ENCODE results near the gene ATP1B2.
"Not testable (repeated sequence)": the region's sequence is repeated elsewhere in the genome, so short reads cannot be mapped to it uniquely, and the experiment has no call there.

The ATP1B2 gene

DNA sequence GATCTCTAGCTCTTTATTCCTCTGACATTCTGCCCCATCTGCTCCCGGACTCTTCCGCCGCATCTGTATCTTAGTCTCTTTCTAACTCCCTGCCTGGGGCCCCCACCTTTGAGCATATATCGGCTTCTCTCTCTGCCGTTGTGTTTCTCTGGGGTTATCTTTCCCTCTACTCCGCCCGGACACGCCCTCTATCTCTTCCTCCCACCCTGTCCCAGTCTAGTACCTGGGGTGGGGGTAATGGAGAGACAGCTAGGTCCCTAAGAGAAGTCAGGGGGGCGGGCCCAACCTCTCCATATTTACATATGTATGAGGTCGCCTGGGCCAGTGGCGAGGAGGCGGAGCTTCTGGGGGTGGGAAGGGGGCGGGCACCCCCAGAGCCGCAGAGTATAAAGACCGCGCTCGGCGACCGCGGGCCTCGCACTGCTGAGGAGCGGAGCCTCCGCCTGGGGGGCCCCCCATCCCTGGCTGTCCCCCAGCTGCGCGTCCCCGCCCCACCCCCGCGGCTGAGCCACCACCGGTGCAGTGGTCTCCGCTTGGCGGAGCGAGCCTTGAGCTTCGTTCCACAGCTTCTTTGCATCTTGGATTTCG, at the start of gene ATP1B2:
Gene ATP1B2 (plus strand): TSS at position 418 of the 588 bp plus-strand sequence. CDS start 593 bp downstream, outside the sequence.
- peak; percentile 37 to 46 for DNase-seq (ENCODE audit: low read depth in 1 of 2, low spot score in 1 of 2)

GRCh38 chr17:7606280-7606679, 44.4 kb upstream of the ATP1B2 start:
- DNase-seq (ENCODE audit: low read depth in 1 of 2, low spot score in 1 of 2): no peak

GRCh38 chr17:7610641-7611040, 40.1 kb upstream of the ATP1B2 start:
- no peak for DNase-seq (ENCODE audit: low read depth in 1 of 2, low spot score in 1 of 2)

DNA sequence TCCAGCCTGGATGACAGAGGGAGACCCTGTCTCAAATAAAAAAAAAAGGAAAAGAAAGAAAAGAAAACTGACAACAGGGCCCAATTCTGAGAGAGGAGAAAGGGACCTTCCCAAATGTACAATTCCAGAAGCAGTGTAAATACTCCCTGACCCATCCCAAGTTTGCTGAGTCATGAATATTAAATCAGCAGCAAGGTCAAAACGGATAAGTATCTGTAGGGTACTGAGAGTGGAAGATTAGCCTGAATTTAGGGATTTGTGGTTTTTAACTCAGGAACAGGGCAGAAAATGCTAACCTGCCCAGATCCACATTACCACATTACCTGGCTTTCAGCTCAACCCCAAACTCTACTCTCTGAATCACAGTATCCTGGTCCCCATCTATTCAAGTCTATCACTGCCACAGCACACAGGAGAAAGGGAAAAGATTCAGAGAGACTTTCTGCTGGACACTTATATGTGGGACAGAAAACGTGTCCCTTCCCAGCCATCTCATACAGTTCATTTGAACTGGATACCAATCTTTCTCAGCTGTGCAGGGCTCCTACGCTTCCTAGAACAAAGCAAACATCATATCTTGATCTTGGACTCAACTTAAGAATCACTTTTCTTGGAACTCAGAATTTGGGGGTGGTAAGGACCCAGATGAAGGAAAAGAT, 39.0 kb upstream of the ATP1B2 start:
- no peak for DNase-seq (ENCODE audit: low read depth in 1 of 2, low spot score in 1 of 2)

GRCh38 chr17:7612294-7612640, 38.5 kb upstream of the ATP1B2 start:
- DNase-seq (ENCODE audit: low read depth in 1 of 2, low spot score in 1 of 2): no peak

DNA sequence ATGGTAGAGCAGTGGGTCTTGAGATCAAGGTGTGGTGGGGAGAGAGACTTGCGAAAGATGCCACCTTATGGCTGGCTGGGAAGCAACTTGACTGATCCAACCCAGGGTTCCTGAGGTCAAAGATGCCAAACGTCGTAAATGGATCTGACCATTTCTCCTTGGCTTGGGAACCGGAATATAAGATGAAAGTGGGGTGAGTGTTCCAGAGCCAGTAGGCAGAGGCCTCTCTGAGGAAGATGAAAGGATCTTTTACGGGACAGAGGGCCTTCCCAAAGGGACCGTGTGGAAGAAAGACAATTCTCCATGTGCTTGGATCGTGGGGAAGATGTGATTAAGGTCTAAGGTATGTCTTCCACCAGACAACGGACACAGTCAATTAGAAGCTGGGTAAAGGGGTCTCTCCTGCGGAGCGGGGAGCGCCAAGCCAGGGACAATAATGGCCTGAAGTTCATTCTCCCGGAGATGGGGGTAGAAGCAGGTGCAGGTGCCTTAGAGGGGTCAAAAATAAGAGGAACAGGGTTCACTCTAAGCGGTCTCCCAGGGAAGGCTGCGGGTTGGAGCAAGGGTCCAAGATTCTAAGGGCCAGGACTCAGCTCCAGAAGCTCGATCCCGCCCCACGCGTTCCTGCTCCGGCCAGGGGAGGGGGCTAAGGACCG, 36.8 kb upstream of the ATP1B2 start:
- DNase-seq (ENCODE audit: low read depth in 1 of 2, low spot score in 1 of 2): no peak

- peak; percentile 96 to 98 for DNase-seq (ENCODE audit: low read depth in 1 of 2, low spot score in 1 of 2)
Measured at GRCh38 chr17:7614425-7615264, 36.1 kb upstream of the ATP1B2 start, which contains the start of gene FXR2. FXR2 (minus strand) TSS chr17:7614897; CDS start chr17:7614532, 365 bp downstream.

DNA sequence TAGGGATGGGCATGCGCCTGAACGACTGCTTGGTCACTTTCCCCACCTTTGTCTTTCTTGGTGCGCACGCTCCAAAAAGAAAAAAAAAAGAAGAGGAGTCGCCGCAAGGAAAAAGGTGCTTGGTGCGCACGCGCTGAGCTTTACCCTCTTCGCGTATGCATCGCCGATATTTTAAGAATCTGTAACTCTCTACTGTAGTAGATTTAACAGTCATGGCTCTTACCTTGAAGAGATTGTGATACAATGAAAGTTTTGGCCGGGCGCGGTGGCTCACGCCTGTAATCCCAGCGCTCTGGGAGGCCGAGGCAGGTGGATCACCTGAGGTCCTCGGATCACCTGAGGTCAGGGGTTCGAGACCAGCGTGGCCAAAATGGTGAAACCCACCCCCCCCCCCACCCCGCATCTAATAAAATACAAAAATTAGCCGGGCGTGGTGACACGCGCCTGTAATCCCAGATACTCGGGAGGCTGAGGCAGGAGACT, 35.4 kb upstream of the ATP1B2 start:
- no peak for DNase-seq (ENCODE audit: low read depth in 1 of 2, low spot score in 1 of 2)

DNA sequence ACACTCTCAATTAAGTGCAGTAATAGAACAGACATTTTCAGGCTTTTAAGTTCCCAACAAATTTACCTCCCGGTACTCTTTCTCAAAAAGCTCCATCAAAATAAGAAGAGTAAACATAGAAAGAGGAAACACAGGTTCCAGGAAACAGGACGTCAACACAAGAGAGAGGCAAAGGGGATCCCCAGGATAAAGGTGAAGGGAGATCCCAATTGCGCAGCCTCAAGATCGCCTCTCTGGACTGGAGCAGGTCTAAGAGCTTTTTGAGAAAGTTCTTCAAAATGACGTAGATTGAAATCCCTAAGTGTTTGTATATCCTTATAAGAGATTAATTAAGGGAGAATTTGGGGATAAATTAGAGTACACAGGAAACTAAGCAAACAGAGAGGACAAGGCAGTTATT, 32.1 kb upstream of the ATP1B2 start:
- DNase-seq (ENCODE audit: low read depth in 1 of 2, low spot score in 1 of 2): no peak

DNA sequence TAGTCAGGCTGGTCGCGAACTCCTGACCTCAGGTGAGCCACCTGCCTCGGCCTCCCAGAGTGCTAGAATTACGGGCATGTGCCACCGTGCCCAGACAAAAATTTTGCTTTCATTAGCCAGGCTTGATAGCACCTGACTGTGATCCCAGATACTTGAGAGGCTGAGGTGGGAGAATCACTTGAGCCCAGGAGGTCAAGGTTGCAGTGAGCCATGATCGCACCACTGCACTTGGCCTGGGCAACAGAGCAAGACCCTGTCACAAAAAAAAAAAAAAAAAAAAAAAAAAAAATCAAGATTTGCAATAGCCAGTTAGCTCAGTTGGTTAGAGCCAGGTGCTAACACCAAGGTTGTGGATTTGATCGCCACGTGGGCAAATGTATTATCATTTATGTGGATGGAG, 29.9 kb upstream of the ATP1B2 start:
- no peak for DNase-seq (ENCODE audit: low read depth in 1 of 2, low spot score in 1 of 2)

DNA sequence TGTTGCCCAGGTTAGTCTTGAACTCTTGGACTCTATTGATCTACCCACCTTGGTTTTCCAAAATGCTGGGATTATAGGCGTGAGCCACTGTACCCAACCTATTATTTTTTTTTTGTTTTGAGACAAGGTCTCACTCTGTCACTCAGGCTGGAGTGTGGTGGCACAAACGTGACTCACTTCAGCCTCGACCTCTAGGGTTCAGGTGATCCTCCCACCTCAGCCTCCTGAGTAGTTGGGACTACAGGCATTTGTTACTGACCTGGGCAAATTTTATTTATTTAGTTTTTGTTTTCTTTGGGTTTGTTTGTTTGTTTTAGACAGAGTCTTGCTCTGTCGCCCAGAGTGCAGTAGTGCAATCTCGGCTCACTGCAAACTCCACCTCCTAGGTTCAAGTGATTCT, 27.1 kb upstream of the ATP1B2 start:
- DNase-seq (ENCODE audit: low read depth in 1 of 2, low spot score in 1 of 2): no peak

GRCh38 chr17:7625749-7626148, 25.0 kb upstream of the ATP1B2 start:
- not testable (repeated sequence) for DNase-seq (ENCODE audit: low read depth in 1 of 2, low spot score in 1 of 2)

- DNase-seq (ENCODE audit: low read depth in 1 of 2, low spot score in 1 of 2): no peak
Measured at GRCh38 chr17:7626307-7626706, 24.4 kb upstream of the ATP1B2 start.

- no peak for DNase-seq (ENCODE audit: low read depth in 1 of 2, low spot score in 1 of 2)
Measured at GRCh38 chr17:7626956-7627249, 23.8 kb upstream of the ATP1B2 start.

- DNase-seq (ENCODE audit: low read depth in 1 of 2, low spot score in 1 of 2): peak; percentile 66 to 71
Measured at GRCh38 chr17:7627250-7628121, 23.2 kb upstream of the ATP1B2 start, which contains the start of gene SAT2. SAT2 (minus strand) TSS chr17:7627821; CDS start chr17:7627635, 186 bp downstream.

DNA sequence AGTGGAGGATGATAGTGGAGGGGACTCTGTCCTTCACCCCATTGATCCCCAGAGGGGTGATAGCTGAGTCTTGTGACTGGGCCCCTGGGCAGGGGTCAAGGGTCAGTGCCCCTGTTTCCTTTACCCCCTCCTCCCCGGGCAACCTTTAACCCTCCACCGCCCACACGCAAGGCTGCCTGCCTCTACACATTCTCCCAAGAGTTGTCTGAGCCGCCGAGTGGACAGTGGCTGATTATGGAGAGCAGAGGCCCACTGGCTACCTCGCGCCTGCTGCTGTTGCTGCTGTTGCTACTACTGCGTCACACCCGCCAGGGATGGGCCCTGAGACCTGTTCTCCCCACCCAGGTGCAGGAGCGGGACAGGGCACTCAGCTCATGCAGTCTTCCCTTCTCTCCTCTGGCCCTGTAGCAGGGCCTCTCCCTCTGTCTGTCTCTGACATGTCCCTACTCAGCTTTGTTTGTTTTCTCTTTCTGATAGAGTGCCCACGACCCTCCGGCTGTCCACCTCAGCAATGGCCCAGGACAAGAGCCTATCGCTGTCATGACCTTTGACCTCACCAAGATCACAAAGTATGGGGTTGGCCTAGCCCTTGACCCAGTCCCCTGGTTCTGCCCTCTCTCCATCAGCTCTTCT, 20.7 kb upstream of the ATP1B2 start, which contains the start of gene SHBG:
Gene SHBG (plus strand): TSS at position 197 of the 633 bp plus-strand sequence. CDS start 38 bp downstream, at position 235.
- DNase-seq (ENCODE audit: low read depth in 1 of 2, low spot score in 1 of 2): no peak

GRCh38 chr17:7631398-7632380, 19.0 kb upstream of the ATP1B2 start:
- no peak for DNase-seq (ENCODE audit: low read depth in 1 of 2, low spot score in 1 of 2)

DNA sequence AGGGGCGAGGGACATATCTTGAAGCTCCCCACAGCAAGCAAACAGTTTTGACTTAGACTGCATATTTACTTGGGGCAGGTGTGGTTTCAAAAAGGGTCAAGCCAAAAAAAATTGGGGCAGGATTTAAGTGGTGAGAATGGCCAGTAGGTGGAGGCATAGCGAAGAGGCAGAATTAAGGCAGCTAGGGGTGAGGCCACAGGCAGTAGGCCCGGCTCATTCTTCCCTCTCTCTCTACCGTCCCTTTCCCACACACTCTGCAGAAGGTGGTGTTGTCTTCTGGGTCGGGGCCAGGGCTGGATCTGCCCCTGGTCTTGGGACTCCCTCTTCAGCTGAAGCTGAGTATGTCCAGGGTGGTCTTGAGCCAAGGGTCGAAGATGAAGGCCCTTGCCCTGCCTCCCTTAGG, 18.2 kb upstream of the ATP1B2 start:
- no peak for DNase-seq (ENCODE audit: low read depth in 1 of 2, low spot score in 1 of 2)

GRCh38 chr17:7633093-7633492, 17.6 kb upstream of the ATP1B2 start:
- no peak for DNase-seq (ENCODE audit: low read depth in 1 of 2, low spot score in 1 of 2)

All from stimulated activated CD4-positive, alpha-beta T cell treated with anti-CD3 and anti-CD28 coated beads, Interleukin-15, amount 100 ng/mL, for 1 hour (primary cell).